Activated CD8-positive, alpha-beta memory T cell treated with anti-CD3 and anti-CD28 coated beads, Interleukin-2, amount 50 U/mL, for 1 hour (primary cell): ENCODE results near the gene ANXA4.
"Not testable (repeated sequence)": the region's sequence is repeated elsewhere in the genome, so short reads cannot be mapped to it uniquely, and the experiment has no call there.

Experiments
- DNase-seq: peaks from one replicate; pipeline ENCODE4 v3.0.0-alpha.2; 2020; ENCODE audit errors: extremely low read depth

Gene ANXA4

GRCh38 chr2:69720404-69720803, 21.5 kb upstream of the ANXA4 start:
- no peak for DNase-seq

GRCh38 chr2:69721022-69721421, 20.9 kb upstream of the ANXA4 start:
- no peak for DNase-seq

- DNase-seq, result no peak
Observed at GRCh38 chr2:69723791-69724190, 18.1 kb upstream of the ANXA4 start.

- no peak for DNase-seq
Observed at GRCh38 chr2:69724540-69725159, 17.3 kb upstream of the ANXA4 start.

- no peak for DNase-seq
Observed at GRCh38 chr2:69725706-69726360, 16.1 kb upstream of the ANXA4 start.

GRCh38 chr2:69729266-69729665, 12.7 kb upstream of the ANXA4 start:
- DNase-seq, result no peak

GRCh38 chr2:69729781-69730180, 12.2 kb upstream of the ANXA4 start:
- DNase-seq, result no peak

GRCh38 chr2:69731147-69731970, 10.6 kb upstream of the ANXA4 start:
- DNase-seq, result no peak

- no peak for DNase-seq
Observed at GRCh38 chr2:69733342-69734034, 8.4 kb upstream of the ANXA4 start.

GRCh38 chr2:69734035-69734611, 7.8 kb upstream of the ANXA4 start:
- DNase-seq, result no peak

- no peak for DNase-seq
Observed at GRCh38 chr2:69734854-69735544, 6.9 kb upstream of the ANXA4 start.

- DNase-seq, result no peak
Observed at GRCh38 chr2:69735686-69736085, 6.2 kb upstream of the ANXA4 start.

GRCh38 chr2:69738149-69738548, 3.8 kb upstream of the ANXA4 start:
- DNase-seq, result not testable (repeated sequence)

- no peak for DNase-seq
Observed at GRCh38 chr2:69740502-69740951, 1.4 kb upstream of the ANXA4 start.

- no peak for DNase-seq
Observed at GRCh38 chr2:69741229-69741574, 732 bp upstream of the ANXA4 start.

- no peak for DNase-seq
Observed at GRCh38 chr2:69742322-69742952, 503 bp downstream of the ANXA4 start.

- DNase-seq, result no peak
Observed at GRCh38 chr2:69743847-69744264, 1.9 kb downstream of the ANXA4 start.

- no peak for DNase-seq
Observed at GRCh38 chr2:69744456-69744855, 2.5 kb downstream of the ANXA4 start.

- no peak for DNase-seq
Observed at GRCh38 chr2:69745035-69745434, 3.1 kb downstream of the ANXA4 start.

GRCh38 chr2:69750246-69750645, 8.3 kb downstream of the ANXA4 start:
- DNase-seq, result no peak
